HK-2 (cell line): Measurements from ENCODE around the gene PIP.
"Not testable (repeated sequence)": the region's sequence is repeated elsewhere in the genome, so short reads cannot be mapped to it uniquely, and the experiment has no call there.

Source experiments
- DNase-seq: peaks from one replicate; pipeline ENCODE4 v3.0.0-alpha.2; 2018; ENCODE audit not compliant: unreplicated experiment

Gene PIP, protein sequence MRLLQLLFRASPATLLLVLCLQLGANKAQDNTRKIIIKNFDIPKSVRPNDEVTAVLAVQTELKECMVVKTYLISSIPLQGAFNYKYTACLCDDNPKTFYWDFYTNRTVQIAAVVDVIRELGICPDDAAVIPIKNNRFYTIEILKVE

GRCh38 chr7:143131781-143132180 lies at the start of gene PIP:
Gene PIP (plus strand): TSS chr7:143132077. CDS start chr7:143132117, 40 bp downstream.
- DNase-seq = no peak

DNA sequence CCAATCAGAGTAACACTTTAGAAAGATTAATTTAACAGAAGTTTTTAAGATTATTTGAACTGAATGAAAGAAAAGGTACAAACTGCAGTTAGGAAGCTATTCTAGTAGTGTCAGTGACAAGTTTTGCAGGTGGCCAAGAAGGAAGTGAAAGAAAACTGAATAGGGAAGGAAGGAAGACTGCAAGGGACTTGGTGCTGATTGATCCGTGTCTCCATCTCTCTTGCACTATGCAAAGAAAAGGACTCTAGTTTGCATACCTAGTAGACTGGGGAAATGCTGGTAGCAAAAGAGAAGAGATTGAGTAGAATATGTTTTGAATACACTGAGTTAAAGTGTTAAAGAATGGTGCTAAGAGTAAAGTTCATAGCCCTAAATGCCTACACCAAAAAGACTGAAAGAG lies 46.8 kb upstream of the PIP start:
- no peak for DNase-seq

- not testable (repeated sequence) for DNase-seq
These were observed 46.3 kb upstream of the PIP start for GRCh38 chr7:143085610-143086009.

- DNase-seq = not testable (repeated sequence)
These were observed 43.2 kb upstream of the PIP start for GRCh38 chr7:143088549-143089231.

DNA sequence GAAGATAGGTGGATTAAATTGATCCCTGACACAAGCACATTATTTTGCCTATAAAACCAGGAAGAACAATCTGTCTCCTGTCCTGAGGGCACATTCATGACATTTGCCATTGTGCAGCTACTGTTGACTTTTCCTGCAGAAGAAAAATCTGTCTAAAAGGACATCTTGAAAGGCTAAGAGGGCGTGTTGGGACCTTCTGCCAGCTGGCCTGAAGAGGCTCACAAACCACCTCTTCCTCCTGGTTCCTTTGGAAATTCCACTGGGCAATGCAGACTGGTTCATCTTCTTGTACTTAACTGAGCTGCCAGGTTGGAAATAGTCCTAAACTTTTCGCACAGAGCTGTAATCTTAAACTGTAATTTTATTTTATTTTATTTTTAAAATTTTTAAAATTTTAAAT lies 35.7 kb upstream of the PIP start:
- no peak for DNase-seq

DNA sequence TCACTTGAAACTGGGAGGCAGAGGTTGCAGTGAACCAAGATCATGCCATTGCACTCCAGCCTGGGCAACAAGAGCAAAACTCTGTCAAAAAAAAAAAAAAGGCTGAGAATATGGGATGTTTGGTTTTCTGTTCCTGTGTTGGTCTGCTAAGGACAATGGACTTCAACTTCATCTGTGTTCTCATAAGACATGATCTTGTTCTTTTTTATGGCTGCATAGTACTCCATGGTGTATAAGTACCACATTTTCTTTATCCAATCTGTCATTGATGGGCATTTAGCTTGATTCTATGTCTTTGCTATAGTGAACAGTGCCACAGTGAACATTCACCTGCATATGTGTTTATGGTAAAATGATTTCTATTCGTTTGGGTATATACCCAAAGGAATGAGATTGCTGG lies 32.3 kb upstream of the PIP start:
- not testable (repeated sequence) for DNase-seq

DNA sequence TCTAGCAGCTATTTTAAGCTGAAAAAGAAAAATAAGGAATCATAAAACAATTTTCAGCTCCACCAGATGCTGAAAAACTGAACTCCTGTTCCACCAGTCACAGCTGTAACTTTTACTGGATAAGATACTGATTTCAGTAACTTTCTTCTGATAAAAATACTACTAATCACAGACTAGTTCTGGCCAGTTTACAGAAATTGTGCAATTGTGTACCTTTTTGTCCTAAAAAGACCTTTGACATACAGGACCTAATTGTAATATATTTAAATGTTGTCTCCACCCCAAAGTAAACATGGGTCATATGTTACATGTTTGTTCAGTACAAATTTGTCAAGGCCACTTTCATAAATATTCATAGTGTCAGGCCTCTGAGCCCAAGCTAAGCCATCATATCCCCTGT lies 27.1 kb upstream of the PIP start:
- DNase-seq = no peak

DNA sequence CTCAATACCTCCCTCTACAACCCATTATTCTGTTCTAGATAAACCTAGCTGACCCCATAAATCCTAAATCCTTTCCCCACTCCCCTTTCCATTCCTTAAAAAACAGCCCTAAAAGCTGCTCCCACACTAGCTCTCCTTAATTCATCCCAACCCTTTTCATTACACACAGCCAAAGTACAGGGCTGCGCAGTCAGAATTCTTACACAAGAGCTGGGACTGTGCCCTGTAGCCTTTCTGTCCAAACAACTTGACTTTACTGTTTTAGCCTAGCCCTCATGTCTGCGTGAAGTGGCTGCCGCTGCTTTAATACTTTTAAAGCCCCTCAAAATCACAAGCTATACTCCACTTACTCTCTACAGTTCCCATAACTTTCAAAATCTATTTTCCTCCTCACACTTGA lies 23.9 kb upstream of the PIP start:
- not testable (repeated sequence) for DNase-seq

GRCh38 chr7:143117395-143117794 lies 14.5 kb upstream of the PIP start:
- DNase-seq = no peak

DNA sequence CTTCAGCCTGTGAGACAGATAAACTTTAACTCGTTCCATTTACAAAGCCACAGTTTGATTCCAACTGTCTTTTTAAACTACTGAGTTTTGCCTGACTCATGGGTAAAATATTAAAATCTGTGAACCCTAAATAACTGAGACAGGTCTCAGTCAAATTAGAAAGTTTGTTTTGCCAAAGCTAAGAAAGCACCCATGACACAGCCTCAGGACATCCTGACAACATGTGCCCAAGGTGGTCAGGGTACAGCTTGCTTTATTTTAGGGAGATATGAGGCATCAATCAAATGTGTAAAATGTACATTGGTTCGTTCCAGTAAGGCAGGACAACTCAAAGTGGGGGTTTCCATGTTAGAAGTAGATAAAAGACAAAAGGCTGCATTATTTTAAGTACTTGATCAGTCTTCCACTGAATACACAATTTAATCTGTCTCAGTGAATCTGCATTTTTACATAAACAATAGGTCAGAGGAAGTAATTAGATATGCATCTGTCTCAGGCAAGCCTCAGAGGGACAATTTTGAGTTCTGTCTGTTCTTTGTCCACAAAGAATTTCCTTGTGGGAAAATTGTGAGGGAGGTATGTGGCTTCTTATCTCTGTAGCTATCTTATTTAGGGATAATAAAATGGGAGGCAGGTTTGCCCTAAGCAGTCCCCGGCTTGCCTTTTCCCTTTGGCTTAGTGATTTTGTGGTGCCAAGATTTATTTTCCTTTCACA lies 11.0 kb upstream of the PIP start:
- no peak for DNase-seq

GRCh38 chr7:143123326-143123725 lies 8.6 kb upstream of the PIP start:
- not testable (repeated sequence) for DNase-seq

GRCh38 chr7:143126146-143126545 lies 5.7 kb upstream of the PIP start:
- no peak for DNase-seq

DNA sequence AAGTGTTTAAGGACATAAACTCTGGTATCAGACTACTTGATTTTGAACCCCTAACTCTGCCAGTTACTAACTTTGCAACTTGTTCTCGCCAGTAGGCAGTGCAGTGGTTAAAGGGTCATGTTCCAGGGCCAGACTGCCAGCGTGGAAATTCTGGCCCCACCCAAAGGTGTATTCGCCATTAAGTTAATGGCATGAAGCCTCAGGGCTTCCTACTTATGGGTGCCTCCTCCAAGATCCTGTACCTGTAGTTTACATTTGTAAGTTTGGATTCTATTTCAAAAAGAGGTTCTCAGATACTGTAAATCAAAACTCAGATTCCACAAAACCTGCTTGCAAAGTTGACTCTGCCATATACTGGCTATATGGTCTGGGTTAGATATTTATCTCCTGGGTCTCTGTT lies 2.8 kb upstream of the PIP start:
- DNase-seq = no peak

DNA sequence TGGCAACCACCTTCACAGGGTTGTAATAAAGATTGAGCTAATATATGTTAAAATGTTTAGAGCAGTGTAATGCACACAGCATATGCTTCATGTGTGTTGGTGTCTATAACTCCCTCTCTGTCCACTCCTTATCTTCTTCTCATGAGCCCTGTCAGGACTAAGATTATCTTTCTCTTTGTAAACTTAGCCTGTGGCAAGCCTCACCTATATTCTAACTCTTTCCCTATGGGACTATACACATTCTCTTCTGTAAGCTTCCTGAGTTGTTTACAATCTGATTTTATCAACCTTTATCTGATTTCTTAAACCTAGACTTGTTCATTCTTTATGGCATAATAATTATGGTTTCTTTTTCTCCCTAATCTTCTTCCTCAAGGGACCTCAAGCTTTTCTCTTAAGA lies 2.4 kb upstream of the PIP start:
- DNase-seq = no peak

DNA sequence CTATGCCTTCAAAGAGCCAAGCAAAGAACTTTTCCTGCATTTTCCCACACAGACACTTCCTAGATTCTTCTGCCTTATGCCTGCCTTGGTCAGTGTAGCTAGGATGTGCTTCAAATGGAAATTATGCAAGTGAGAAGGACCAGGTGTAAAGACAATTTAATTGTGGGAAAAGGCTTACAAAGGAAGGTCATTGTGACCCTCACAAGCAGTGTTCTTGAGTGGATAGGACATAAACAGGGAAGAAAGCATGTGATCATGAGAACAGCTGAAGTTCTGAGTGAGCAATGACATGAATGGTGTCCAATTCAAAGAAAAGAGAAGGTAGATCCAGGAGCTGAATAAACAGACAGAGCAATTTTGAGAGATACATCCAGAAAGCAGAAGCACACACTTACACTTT lies 1.3 kb upstream of the PIP start:
- DNase-seq = no peak

GRCh38 chr7:143147070-143147469 lies 15.2 kb downstream of the PIP start:
- no peak for DNase-seq

DNA sequence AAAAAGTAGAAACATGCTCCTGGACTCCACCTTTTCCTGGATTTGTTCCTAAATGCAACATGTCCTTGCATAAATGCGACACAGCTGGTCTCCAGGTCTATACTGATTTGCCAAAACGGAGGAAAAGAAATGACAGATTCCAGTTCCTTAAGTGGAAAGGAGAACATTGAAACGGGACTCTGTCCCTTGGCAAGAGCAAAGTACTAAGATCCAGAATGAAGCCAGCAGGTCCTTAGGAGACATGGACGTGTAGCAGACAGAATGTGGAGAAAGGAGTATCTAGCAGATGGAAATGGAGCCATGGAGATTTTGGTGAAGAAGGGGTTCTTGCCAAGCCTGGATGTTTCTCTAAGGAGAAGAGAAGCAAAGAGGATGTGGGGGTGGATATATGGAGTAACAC lies 16.2 kb downstream of the PIP start:
- no peak for DNase-seq

DNA sequence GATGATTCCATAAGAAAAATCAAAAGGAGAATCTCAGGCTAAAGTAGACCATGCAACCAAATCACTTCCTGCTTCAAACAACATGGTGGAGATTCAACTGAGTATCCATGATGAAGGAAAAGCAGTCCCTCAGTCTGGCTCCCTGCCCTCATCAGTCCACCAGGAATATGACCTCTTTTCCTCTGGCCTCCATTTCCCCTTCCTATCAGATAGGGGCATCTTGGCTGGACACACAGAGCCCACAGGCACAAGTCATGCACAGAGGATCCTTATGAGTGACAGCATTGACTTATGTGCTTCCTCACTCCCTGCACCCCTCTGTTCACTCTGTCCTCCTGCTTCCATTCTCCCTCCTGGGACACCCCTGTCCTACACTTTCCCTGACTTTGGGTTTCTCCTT lies 16.8 kb downstream of the PIP start:
- no peak for DNase-seq

- DNase-seq = not testable (repeated sequence)
These were observed 18.8 kb downstream of the PIP start for GRCh38 chr7:143150696-143151095.

DNA sequence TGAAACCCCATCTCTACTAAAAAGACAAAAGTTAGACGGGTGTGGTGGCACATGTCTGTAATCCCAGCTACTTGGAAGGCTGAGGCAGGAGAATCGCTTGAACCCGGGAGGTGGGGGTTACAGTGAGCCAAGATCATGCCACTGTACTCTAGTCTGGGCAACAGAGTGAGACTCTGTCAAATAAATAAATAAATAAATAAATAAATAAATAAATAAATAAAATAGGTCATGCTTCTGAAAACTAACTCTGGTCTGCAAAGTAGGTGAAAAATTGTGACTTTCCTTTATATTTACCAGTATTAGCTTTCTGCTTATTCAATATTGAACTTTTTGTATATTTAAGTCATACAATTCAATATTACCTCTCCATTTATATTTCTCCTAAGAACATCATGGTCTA lies 26.7 kb downstream of the PIP start:
- DNase-seq = not testable (repeated sequence)

DNA sequence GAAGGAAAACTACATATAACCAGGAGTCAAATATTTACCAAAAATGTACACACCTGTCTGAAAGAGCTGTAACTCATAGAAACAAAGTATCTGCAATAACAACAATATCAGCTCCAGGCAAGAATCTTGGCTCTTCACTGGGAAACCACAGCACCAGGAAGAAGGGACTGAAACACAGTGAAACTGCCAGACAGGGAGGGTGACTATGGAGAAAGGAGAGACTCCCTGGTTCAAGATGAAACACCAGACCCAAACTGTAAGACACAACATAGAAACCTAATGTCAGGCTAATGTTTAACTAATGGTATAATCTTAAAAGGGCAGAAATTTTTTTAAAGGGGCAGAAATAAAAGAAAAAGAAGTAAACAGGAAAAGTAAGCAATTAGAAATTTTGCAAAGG lies 39.8 kb downstream of the PIP start:
- DNase-seq = no peak

DNA sequence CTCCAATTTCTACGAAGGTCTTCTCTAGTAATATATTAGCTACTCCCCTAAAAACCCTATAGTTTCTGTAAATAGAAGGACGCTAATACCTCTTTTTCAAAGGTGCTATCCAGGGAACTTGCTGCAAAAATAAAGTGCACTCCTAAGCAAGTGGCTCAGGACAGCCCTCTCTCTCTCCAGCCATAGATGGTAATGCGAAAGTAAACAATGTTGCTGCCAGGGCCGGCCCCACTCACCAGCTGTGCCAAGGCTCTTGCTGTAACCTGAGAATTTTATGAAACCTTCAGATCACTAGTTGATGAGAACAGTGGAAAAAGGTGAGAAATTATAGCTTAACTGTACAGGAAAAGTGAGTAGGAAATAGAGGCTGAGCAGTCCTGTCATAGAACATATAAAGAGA lies 40.5 kb downstream of the PIP start:
- DNase-seq = no peak

DNA sequence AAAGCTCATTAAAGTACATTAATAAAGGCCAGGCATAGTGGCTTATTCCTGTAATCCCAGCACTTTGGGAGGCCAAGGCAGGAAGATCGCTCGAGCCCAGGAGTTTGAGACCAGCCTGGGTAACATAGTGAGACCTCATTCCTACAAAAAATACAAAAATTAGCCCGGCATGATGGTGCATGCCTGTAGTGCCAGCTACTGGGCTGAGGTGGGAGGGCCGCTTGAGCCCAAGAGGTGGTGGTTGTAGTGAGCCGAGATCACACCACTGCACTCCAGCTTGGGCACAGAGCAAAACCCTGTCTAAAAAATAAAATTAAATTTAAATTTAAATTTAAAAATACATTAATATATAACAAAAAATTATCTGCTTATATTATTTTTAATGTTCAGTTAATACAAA lies 44.3 kb downstream of the PIP start:
- no peak for DNase-seq
